Stimulated activated CD4-positive, alpha-beta T cell treated with anti-CD3 and anti-CD28 coated beads, Interleukin-2, amount 100 ng/mL, for 48 hours (primary cell): ENCODE data around the gene HAX1.
"Not testable (repeated sequence)": the region's sequence is repeated elsewhere in the genome, so short reads cannot be mapped to it uniquely, and the experiment has no call there.

Experiments
- DNase-seq, 2 donors: peaks; one replicate each; pipeline ENCODE4 v3.0.0-alpha.2; 2020

HAX1 gene

DNA sequence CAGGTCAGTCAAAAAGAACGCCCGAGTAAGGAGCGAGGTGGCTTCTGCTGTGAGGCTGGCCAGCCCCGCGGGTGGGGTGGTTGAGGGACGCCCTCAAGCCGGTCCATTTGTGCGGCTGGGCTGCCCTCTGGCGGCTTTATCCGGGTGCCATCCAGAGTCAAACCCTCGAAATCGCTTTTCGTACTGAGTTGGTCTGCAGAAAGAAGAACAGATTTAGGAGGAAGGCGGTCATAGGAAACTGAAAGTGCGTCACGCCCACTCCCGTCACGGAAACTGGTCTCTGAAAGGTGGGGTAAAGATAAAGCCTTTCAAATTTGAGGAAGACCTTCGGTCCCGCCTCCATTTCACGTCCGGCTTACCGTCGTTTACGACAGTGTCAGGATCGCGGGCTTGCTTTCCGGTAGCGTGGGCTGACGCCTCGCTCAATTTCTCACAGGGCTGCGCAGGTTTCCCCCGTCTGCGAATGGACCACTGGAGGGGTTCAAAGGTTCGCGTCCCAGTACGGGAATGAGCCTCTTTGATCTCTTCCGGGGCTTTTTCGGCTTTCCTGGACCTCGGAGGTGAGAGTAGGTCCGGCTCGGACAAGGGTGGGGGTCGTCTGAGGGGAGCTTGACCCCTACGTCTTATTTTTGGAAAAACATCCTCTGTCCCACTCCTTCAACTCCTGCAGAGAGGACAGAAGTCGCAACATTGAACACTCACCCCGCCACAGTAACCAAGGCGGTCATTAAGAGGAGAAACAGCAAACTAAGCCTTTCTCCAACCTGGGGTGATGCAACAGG lies at the start of gene HAX1:
Gene HAX1 (plus strand): TSS at position 413 of the 782 bp plus-strand sequence. CDS start 95 bp downstream, at position 508.
- DNase-seq = peak; percentile 96 to 98

DNA sequence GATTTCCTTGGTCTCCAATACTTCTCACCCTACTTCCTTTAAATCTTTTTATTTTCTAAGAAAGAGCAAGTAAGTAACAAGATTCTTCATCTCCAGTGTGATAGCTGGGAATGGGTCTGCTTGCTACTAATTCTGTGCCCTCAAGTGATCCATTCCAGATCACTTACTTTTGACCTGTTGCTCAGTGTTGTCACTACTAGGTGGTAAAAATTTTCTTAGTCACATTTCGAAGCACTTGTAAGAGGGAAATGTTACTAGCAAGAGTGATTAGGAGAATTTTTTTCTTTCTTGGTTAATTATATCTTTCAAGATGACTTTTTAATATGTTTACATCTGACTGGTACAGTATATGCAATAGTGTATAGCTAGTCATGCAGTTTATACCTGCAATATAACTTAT lies 49.5 kb upstream of the HAX1 start:
- DNase-seq = no peak

DNA sequence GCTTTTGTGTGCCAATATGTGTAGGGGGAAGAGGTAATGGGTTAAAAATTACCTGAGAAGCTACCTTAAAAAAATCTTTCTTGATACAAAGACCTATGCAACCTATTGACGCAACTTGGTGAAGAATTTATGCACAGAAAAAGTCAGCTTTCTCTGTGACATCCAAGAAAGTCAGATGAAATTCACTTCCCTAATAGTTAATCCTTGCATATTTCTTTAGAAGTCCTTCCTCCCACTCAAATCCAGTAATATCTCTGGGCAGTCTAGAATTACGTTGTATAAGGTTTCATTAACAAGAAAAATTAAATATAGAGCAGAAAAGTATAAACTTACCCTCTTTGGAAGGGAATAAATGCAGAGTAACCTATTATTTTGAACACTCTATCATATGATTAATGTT lies 48.8 kb upstream of the HAX1 start:
- DNase-seq = no peak

DNA sequence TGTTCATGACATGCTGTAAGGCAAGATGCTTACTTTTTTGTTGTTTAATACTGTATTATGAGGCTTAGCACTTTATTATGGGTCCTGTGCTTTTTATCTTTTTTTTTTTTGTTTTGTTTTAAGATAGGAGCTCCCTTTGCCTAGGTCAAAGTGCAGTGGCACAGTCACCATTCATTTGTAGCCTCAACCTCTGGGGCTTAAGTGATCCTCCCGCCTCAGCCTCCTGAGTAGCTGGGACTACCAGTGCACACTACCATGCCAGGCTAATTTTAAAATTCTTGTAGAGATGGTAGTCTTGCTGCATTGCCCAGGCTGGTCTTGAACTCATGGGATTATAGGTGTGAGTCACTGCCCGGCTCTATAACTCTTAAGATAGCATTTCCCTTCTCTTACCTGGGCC lies 47.1 kb upstream of the HAX1 start:
- DNase-seq = no peak

DNA sequence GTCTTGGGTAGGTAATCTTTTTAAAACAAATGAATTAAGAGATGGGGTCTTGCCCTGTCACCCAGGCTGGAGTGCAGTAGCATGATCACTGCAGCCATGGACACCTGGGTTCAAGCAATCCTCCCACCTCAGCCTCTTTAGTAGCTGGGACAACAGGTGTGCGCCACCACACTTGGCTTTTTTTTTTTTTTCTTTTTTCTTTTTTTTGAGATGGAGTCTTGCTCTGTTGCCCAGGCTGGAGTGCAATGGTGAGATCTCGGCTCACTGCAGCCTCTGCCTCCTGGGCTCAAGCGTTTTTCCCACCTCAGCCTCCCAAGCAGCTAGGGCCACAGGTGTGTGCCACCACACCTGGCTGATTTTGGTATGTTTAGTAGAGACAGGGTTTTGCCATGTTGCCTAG lies 41.3 kb upstream of the HAX1 start:
- not testable (repeated sequence) for DNase-seq

DNA sequence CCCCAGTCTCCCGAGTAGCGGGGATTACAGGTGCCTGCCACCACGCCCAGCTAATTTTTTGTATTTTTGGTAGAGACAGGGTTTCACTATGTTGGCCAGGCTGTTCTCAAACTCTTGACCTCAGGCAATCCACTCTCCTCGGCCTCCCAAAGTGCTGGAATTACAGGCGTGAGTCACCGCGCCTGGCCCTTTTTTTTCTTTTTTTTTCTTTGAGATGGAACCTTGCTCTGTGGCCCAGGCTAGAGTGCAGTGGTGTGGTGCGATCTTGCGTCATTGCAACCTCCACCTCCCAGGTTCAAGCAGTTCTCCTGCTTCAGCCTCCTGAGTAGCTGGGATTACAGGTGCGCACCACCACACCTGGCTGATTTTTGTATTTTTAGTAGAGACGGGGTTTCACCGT lies 39.3 kb upstream of the HAX1 start:
- not testable (repeated sequence) for DNase-seq

DNA sequence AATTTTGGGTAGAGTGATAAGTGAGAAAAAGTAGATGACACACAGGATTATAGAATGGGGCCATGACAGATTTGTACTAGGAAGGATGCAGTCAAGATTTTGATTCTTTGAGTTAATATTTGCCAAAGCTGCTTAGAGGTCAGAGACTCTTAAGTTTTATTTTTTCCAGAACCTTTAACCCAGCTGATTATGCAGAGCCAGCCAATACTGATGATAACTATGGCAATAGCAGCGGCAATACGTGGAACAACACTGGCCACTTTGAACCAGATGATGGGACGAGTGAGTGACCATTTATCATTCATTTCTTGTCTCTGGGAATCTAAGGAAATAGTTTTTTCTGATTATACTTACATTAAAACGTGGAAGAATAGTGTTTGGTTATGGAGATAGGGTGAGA lies 35.6 kb upstream of the HAX1 start:
- DNase-seq = no peak

DNA sequence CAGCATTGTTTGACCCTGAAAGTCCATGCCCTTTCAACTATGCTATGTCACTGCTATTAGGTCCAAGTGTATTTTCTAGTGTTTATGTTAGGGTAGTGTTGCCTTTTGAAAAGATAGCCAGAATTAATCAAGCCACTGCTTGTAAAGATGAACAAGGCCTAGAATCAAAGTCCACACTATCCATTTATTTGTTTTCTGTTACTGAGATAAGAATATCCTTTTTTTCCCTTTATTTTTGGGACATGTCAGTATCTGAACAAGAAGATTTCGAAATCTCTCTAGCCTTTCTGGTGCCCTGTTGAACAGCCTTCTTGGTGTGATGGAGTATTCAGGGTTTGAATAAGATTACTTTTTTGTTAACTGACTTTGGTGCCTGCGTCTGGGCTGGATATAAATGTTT lies 35.0 kb upstream of the HAX1 start:
- no peak for DNase-seq

DNA sequence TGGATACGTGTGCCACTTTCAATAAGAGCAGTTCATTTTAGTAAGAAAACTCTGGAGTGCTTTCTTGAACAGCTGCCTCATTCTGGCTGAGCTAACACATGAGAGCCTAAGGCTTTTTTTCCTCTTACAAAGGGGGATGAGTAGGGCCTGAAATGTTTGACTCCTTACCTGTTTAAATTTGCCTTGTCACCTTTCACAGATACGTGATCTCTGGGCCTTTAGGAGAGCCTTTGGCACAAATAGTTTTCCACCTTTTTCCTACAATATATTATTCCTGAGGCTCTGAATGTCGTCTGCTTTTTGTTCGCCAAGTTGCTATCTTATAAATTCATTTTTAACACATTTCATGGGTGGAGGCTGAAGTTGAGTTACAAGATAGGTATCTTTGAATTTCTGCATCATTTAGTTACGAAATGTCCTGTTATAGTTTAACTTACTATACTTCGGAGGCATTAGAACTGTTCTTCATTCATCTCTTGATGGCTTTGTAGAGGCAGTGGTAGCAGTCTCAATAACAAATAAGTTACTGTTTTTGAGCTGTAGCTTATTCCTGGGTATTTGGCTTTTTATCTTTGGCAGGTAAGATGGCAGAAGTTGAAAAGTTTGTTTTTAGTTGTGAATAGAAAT lies 34.4 kb upstream of the HAX1 start:
- no peak for DNase-seq

DNA sequence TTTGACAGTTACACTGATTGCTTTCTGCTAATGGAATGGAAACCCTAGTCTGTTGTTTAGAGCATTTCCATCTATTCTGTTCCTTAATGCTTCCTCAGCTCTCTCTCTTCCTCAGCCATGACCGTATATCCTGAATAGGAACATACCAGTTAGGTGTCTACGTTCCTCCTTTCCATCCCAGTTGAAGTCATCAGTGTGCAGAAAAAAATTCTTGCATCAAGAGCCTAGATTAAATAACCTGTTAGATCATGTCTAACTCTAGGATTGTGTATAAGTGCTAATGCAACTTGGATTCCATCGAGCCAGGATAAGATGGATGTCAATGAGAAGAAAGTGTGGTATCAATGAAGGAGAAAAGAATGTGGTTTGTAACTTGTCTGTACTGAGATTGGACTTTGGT lies 32.9 kb upstream of the HAX1 start:
- no peak for DNase-seq

DNA sequence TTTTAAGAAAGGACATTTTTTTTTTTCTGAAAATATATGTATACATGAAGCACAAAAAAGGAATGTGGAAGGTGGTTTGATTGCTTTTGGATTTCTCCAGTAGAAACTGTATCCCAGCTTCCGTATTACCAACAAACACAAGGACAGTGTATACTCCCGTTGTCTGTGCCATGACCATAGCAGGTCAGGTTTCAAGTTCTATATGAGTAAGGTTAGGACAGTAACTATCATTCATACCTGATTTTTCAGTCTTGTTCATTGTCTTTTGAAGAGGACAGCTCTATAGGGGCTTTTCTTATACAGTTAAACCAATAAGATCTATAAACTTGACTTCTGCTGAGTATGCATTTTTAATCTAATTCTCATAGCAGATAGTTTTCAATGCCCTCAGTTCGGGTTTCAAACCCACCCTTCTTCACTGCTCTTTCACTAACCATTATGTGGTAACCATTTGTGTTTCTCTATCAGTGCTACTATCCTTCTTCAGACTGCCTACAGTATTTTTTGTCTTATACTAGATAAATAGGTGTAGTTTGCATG lies 32.1 kb upstream of the HAX1 start:
- no peak for DNase-seq

DNA sequence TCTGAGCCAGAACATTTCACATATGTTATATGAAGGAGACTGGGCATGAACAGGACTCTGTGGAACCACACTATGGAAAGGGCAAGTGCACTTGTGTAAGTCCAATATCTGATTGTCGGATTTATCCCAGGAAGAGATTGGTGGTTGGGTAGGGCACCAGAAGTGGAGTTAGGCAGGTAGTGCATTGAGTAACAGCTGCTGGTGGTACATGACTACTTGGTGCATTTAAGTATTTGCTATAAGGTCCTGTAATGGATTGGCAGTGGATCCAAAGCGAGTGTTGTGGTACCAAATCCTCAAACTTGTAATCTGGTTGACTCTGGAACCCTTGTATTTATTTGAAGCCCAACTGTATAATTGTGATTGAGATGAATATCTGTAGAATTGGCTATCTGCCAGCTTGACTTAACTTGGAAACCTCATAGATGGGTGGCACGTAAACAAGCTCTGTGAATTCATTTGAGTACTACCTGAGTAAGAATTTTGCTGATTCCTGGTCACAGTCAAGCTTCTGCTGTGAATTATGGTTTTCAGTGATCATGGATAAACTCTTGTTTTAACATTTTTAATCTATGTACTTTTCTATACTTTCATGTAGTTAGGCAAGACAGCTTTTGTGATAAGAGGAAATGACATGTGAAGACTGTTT lies 30.6 kb upstream of the HAX1 start:
- no peak for DNase-seq

DNA sequence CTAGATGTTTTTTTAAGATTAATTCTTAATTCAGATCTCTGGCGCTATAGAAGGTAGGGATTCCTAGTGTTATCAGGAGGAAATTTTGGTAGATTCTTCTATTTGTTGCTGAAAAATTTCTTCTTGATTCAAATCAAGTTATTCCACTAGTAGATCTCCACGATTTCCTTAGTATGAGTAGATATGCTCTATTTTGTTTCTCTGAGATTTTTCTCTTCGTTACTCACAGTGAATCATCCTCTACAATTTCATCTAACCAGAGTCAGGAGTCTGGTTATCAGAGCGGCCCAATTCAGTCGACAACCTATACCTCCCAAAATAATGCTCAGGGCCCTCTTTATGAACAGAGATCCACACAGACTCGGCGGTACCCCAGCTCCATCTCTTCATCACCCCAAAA lies 18.8 kb upstream of the HAX1 start:
- DNase-seq = no peak

DNA sequence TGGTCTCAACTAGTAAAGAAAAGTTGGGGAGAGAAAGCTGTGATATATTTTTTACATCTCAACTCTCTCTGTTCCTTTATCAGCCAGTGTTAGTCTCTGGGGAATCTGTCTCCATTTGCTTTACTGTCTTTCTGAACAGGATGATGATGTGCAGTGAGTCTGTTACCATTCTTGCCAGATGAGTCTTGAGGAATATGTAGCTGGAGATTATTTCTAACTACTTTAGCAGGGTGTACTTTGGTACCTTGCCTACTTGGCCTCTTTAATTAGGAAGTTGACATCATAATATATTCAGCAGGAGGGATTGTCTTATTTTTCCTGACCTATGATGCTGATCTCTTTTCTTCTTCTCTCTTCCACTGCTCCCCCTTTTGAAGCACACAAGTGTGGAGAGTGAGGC lies 15.7 kb upstream of the HAX1 start:
- DNase-seq = no peak

DNA sequence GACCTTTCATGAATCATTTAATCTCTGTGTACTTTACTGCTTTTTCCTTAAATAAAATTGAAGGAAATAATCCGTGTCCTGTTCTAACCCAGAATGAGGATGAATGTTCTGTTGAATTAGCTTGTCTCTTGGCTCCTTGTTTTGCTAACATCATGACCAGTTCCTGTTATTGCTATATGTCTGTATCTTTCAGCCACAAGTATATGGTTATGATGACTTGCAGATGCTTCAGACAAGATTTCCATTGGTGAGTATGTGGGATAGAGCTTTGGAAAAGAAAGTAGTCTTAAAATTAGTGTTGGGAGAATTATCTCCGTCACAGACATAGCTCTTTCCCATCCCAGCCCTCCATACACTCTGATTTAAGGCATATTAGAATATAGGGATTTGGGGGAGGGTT lies 13.6 kb upstream of the HAX1 start:
- no peak for DNase-seq

DNA sequence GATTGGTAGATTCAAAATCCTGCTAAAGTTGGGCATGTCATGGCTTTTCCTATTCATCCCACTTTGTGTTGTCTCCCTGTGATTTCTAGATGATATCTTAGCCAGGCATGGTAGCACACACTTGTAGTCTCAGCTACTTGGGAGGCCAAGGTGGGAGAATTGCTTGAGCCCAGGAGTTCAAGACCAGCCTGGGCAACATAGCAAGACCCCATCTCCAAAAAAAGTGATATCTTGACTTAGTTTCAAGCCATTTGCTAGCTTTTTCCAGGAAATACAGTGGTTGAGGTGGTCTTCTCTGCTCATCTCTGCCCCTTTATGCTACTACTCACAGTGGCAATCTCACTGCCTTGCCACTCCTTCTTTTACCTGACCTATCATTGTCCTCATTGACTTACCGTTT lies 12.3 kb upstream of the HAX1 start:
- DNase-seq = no peak

DNA sequence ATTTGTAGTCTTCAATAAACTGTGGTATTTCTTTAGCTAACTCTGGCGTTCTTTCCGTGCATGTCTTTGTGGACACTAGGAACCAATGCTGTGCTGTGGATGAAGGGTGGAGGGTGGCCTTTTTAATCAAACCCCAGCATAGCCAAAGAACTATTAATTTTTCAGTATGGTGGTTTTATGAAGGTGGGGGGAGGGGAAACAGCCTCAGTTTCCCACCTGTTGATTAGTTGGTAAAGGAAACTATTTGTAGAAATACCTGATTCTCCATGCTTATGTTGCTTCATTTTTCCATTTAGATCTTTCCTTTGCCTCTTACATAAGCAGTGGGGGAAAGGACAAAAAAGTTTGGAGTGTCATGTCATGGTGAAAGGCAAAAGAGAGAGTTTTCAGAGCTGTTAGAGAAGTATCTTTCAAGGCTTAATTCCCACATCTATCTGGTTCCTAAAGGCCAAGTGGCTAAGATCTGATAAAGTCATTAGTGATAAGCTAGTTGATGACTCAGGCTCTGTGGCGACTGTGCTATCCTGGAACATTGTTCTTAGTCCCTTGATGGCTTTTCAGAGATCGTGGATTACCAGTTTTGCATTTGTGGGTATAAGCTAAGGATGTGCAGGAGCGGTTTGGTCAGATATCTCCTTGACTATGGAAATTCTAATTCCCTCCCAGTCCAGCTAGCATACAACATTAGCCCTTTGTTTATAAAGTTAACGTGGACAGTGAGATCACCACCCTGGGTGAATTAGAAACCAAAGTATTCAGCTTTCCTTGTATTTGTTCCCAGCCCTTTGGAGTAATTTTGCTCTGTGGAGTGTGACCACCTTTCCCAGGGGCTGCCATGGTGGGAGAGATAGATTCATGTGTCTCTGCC lies 8.7 kb upstream of the HAX1 start:
- DNase-seq = no peak

DNA sequence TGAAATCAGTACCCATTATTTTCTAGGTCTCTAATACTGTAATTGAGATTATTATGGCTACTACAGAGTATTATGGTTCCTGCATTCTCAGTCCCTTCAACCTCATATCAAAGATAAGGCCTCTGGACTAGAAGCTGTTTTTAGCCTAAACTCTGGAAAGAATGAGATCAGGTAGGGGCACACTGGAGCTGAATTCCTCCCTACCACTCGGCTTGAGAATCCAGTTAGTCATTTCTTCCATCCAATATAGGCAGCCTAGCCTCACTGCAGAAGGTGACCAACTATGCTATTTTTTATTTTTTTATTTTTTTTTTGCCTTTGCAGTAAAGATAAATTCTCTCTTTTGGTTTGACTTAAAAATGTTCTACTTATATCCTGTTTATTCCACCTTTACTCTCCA lies 8.0 kb upstream of the HAX1 start:
- no peak for DNase-seq

DNA sequence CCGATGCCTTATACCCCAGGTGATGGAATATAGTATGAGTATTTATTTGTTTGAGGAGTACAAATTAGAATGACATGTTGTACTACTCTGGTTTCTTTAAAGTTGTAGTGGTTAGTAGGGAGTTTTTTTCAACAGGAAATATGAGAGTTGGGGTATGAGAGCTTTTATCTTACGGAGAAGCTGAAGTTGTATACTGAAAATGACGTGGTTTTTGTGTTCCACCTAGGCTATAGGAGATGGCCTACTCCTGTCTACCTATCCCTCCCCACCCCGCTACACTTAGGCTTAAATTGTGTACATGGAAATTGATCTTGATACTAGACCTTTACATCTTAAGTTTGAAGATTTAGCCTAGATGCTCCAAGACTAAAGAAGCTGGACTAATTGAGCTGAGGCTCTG lies 6.8 kb upstream of the HAX1 start:
- DNase-seq = no peak

DNA sequence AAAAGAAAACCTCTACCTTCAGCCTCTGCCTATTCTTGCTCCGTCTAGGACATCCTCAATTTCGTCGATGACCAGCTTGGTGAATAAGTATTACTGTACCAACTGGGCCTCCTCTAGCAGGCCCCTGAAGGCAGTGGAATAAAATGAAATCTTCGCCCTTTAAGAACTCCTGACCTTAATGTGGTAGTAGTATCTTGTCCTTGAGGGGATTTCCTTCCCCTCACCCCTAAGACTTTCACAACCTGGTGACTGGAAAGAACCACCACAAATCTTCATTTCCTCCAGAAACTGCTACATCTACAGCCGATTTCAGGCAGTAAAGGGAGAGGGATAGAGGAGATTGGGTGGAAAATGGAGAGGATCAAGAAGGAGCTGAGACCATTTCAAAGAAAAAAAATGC lies 1.6 kb upstream of the HAX1 start:
- no peak for DNase-seq

DNA sequence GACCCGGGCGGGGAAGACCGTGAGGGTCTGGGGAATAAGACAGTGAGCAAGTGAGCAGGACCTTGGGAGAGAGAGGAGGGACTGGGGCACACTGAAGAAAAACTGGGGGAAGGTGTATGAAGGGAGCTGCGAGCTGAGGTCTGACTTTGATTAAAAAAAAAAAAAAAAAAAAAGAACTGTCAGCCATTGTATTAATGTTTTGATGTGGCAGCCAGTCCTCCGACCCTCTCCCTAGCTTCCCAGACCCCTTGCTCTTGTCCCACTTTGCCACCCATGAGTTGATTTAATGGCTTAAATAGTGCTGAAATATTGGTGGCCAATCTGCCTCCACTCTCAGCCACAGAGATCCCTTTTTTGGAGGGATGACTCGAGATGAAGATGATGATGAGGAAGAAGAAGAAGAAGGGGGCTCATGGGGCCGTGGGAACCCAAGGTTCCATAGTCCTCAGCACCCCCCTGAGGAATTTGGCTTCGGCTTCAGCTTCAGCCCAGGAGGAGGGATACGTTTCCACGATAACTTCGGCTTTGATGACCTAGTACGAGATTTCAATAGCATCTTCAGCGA lies 652 bp downstream of the HAX1 start:
- DNase-seq = no peak

DNA sequence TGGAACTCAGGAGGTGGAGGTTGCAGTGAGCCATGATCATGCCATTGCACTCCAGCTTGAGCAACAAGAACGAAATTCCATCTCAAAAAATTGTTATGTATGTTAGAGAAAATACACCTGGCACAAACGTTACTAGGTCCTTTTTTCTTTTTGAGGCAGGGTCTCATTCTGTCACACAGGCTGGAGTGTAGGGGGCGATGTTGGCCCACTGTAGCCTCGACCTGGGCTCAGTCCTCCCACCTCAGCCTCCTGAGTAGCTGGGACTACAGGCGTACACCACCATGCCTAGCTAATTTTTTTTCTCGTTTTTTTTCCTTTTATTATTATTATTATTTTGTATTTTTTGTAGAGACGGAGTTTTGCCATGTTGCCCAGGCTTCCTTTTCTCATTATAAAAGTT lies 4.4 kb downstream of the HAX1 start:
- peak in 1 of 2 donors; percentile 29 for DNase-seq

DNA sequence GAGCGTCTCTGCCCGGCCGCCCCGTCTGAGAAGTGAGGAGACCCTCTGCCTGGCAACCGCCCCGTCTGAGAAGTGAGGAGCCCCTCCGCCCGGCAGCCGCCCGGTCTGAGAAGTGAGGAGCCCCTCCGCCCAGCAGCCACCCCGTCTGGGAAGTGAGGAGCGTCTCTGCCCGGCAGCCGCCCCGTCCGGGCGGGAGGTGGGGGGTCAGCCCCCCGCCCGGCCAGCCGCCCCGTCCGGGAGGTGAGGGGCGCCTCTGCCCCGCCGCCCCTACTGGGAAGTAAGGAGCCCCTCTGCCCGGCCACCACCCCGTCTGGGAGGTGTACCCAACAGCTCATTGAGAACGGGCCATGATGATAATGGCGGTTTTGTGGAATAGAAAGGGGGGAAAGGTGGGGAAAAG lies 15.2 kb downstream of the HAX1 start:
- not testable (repeated sequence) for DNase-seq
